Fibroblast of mammary gland (primary cell): ENCODE data around the gene IRAK1BP1.
A peak's percentile ranks its signal among the peaks of the same experiment; 100 is the strongest.
"Not testable (repeated sequence)": the region's sequence is repeated elsewhere in the genome, so short reads cannot be mapped to it uniquely, and the experiment has no call there.

Experiments used
- DNase-seq: peaks from one replicate; pipeline ENCODE4 v3.0.0-alpha.2; 2010; ENCODE audit warnings: low read depth
- H3K4me3 ChIP-seq: 2 replicates; pipeline ENCODE4 v1.5.1; 2011; ENCODE audit warnings: low read depth, mild to moderate bottlenecking, low read length, moderate library complexity; ENCODE audit not compliant: control insufficient read depth
- TF ChIP-seq, protein P1 (sequence below): conservative IDR thresholded peaks from 2 replicates; pipeline ENCODE4 v1.5.1; 2011; ENCODE audit warnings: low read depth, low read length, inconsistent platforms; ENCODE audit not compliant: control insufficient read depth, insufficient read depth

Gene IRAK1BP1

GRCh38 chr6:78851156-78851555 lies 16.2 kb upstream of the IRAK1BP1 start:
- DNase-seq, result no peak
- H3K4me3 ChIP-seq, result no peak overlapping the region
- TF ChIP-seq, protein P1, sequence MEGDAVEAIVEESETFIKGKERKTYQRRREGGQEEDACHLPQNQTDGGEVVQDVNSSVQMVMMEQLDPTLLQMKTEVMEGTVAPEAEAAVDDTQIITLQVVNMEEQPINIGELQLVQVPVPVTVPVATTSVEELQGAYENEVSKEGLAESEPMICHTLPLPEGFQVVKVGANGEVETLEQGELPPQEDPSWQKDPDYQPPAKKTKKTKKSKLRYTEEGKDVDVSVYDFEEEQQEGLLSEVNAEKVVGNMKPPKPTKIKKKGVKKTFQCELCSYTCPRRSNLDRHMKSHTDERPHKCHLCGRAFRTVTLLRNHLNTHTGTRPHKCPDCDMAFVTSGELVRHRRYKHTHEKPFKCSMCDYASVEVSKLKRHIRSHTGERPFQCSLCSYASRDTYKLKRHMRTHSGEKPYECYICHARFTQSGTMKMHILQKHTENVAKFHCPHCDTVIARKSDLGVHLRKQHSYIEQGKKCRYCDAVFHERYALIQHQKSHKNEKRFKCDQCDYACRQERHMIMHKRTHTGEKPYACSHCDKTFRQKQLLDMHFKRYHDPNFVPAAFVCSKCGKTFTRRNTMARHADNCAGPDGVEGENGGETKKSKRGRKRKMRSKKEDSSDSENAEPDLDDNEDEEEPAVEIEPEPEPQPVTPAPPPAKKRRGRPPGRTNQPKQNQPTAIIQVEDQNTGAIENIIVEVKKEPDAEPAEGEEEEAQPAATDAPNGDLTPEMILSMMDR, result no peak

- TF ChIP-seq, protein P1, result no peak
- no peak for DNase-seq
- H3K4me3 ChIP-seq, result no peak overlapping the region
These were observed 12.8 kb upstream of the IRAK1BP1 start for GRCh38 chr6:78854546-78854945.

DNA sequence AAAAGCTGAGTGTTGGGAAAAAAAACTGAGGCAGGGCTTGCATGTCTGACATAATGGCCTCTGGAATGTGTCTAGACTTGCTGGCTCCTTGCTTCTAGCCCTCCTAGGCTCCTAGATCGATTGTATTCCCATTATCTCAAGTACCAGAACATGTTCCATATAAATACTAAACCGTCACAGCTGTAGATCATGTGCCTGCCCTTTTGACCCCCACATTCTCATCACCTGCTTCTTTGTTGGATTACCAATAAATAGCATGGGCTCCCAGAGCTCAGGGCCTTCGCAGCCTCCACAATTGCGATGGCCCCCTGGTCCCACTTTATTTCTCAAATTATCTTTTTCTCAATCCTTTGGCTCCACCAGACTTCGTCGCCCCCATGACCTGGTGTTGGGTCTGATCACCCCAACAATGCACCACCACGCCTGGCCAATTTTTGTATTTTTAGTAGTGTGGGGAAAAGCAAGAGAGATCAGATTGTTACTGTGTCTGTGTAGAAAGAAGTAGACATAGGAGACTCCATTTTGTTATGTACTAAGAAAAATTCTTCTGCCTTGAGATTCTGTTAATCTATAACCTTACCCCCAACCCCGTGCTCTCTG lies 8.9 kb upstream of the IRAK1BP1 start:
- not testable (repeated sequence) for DNase-seq, H3K4me3 ChIP-seq

GRCh38 chr6:78861509-78861908 lies 5.8 kb upstream of the IRAK1BP1 start:
- H3K4me3 ChIP-seq, result no peak overlapping the region
- TF ChIP-seq, protein P1, result peak; percentile 5
- no peak for DNase-seq

DNA sequence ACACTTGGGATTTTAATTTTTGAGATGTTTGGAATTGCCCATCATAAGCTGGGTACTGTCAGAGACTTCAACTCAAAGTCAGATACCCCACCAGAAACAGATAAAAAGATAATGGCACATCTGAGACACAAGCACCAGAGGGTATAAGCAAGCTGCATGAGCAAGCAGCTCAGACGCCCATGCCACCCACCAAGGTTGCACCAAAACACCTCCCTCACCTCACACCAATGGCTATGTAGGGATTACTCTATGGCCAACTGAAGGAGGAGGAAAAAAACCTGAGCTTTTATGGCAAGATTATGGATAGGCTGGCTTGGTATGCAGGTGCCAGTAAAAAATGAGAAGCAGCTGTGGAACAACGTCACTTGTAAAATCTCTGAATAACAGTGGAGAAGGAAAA lies 3.8 kb upstream of the IRAK1BP1 start:
- TF ChIP-seq, protein P1, result no peak

GRCh38 chr6:78864957-78865356 lies 2.4 kb upstream of the IRAK1BP1 start:
- TF ChIP-seq, protein P1, result no peak
- no peak overlapping the region for H3K4me3 ChIP-seq
- DNase-seq, result no peak

More for the DNA sequence above, 3.8 kb upstream of the IRAK1BP1 start:
- no peak overlapping the region for H3K4me3 ChIP-seq
- no peak for DNase-seq

- peak overlapping the region; percentile 99 for H3K4me3 ChIP-seq
- TF ChIP-seq, protein P1, result no peak
- no peak for DNase-seq
These were observed 356 bp upstream of the IRAK1BP1 start for GRCh38 chr6:78867020-78867369.
